Measurements from ENCODE around the gene MASP2.

DNA sequence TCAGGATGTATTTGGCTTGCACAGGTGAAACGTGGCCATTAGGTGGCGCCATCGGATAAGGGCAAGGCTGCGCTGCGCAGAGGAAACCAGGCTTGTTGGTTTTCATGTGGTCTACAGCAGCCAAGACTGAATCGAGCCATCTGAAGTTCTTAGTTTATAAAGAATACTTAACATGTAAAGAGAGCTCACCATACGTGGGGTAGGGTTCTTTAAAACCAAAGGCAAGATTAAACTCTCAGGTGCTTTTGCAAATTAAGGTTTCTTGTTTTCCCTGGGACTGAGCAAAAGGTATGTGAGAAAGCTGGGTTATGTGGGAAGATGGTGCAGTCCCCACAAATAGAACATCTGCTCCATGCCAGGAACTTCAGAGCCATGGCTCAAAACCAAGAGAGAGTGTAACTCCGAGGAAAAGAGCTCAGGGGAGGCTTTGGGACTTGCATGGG is 9.3 kb downstream of the MASP2 start:
- TF ChIP-seq POLR2A (IDR thresholded peaks at IDR 0.05): no peak
- TF ChIP-seq, protein P1, sequence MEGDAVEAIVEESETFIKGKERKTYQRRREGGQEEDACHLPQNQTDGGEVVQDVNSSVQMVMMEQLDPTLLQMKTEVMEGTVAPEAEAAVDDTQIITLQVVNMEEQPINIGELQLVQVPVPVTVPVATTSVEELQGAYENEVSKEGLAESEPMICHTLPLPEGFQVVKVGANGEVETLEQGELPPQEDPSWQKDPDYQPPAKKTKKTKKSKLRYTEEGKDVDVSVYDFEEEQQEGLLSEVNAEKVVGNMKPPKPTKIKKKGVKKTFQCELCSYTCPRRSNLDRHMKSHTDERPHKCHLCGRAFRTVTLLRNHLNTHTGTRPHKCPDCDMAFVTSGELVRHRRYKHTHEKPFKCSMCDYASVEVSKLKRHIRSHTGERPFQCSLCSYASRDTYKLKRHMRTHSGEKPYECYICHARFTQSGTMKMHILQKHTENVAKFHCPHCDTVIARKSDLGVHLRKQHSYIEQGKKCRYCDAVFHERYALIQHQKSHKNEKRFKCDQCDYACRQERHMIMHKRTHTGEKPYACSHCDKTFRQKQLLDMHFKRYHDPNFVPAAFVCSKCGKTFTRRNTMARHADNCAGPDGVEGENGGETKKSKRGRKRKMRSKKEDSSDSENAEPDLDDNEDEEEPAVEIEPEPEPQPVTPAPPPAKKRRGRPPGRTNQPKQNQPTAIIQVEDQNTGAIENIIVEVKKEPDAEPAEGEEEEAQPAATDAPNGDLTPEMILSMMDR (IDR thresholded peaks at IDR 0.05): peak; percentile 77 to 96 (median 92)
